NCI-H345 treated with DMSO at 0.1 percent for 48 hours (cell line): ENCODE data around the gene PDE4D.
A peak's percentile ranks its signal among the peaks of the same experiment; 100 is the strongest.
"Not testable (repeated sequence)": the region's sequence is repeated elsewhere in the genome, so short reads cannot be mapped to it uniquely, and the experiment has no call there.

Experiments used
- DNase-seq: peaks from one replicate; lab custom pipeline; 2025; ENCODE audit not compliant: unreplicated experiment; lab: John Stamatoyannopoulos, UW

PDE4D gene

GRCh38 chr5:59390989-59391388 is 502.5 kb downstream of the PDE4D start:
- DNase-seq: no peak

- DNase-seq: no peak
Observed at GRCh38 chr5:59390074-59390659, 503.4 kb downstream of the PDE4D start.

- no peak for DNase-seq
Observed at GRCh38 chr5:59387127-59387526, 506.4 kb downstream of the PDE4D start.

GRCh38 chr5:59385700-59386099 is 507.8 kb downstream of the PDE4D start:
- DNase-seq: no peak

GRCh38 chr5:59380350-59380951 is 513.1 kb downstream of the PDE4D start:
- DNase-seq: peak; percentile 58

GRCh38 chr5:59374036-59374435 is 519.5 kb downstream of the PDE4D start:
- not testable (repeated sequence) for DNase-seq

- no peak for DNase-seq
Observed at GRCh38 chr5:59371525-59372127, 521.9 kb downstream of the PDE4D start.

GRCh38 chr5:59368951-59369350 is 524.6 kb downstream of the PDE4D start:
- no peak for DNase-seq

- DNase-seq: peak; percentile 29
Observed at GRCh38 chr5:59367791-59368394, 525.6 kb downstream of the PDE4D start.

- DNase-seq: no peak
Observed at GRCh38 chr5:59366784-59367183, 526.7 kb downstream of the PDE4D start.

- no peak for DNase-seq
Observed at GRCh38 chr5:59362438-59362837, 531.1 kb downstream of the PDE4D start.

- no peak for DNase-seq
Observed at GRCh38 chr5:59361454-59361853, 532.1 kb downstream of the PDE4D start.

GRCh38 chr5:59360130-59360555 is 533.4 kb downstream of the PDE4D start:
- no peak for DNase-seq

GRCh38 chr5:59358005-59358861 is 535.3 kb downstream of the PDE4D start:
- DNase-seq: no peak

- no peak for DNase-seq
Observed at GRCh38 chr5:59357381-59357977, 536.0 kb downstream of the PDE4D start.

GRCh38 chr5:59356813-59357380 is 536.6 kb downstream of the PDE4D start:
- DNase-seq: no peak

GRCh38 chr5:59354811-59355210 is 538.7 kb downstream of the PDE4D start:
- DNase-seq: no peak

GRCh38 chr5:59354274-59354673 is 539.3 kb downstream of the PDE4D start:
- no peak for DNase-seq

- DNase-seq: no peak
Observed at GRCh38 chr5:59351076-59351794, 542.3 kb downstream of the PDE4D start.

GRCh38 chr5:59348189-59348588 is 545.3 kb downstream of the PDE4D start:
- no peak for DNase-seq
